K562 (cell line): ENCODE results near the gene CLCN6. TPM values are rescaled to one million over a fixed set of nuclear protein-coding genes. Genes with fewer than 3 reads are reported as not detected.
A peak's percentile ranks its signal among the peaks of the same experiment; 100 is the strongest.

Experiments
- ATAC-seq: fragments of 200-7000 bp; cut with Tn5 transposase; 3 replicates; pipeline ENCODE4 v1.9.1; 2020; ENCODE audit warnings: moderate library complexity
- BruUV-seq: library from RNA; stranded (reverse); fragments of 400-500 nt; replicated peaks from 2 replicates; lab custom pipeline; 2021; lab: Mats Ljungman, UMichigan
- CTCF ChIA-PET: fragments of 300-600 bp; formaldehyde crosslinking; extraction: SDS; loops from one replicate; lab custom pipeline; 2021; ENCODE audit warnings: low intra/inter-chr PET ratio; lab: Yijun Ruan, JAX
- POLR2A ChIA-PET: fragments of 300-600, 350-650 bp; sonication (Branson Sonifier 250); formaldehyde crosslinking; extraction: SDS; loops from one replicate; lab custom pipeline; 2021; ENCODE audit warnings: antibody characterized with exemption, inconsistent platforms; lab: Yijun Ruan, JAX
- DNase-seq, 4 experiments: peaks; one replicate each; pipeline versions ENCODE4 v3.0.0 to v3.0.0-alpha.2; 2011 to 2018; ENCODE audit warnings: low spot score in 3 of 4, mixed read lengths in 3 of 4; ENCODE audit errors: extremely low read depth in 1 of 4
- FAIRE-seq: peaks from 2 replicates; lab custom pipeline; 2011; peaks lifted over from hg19 to GRCh38; lab: Jason Lieb, UNC
- H2AFZ ChIP-seq: 2 replicates; pipeline ENCODE4 v1.6.0; 2011; ENCODE audit warnings: low read depth, low read length, control low read depth, inconsistent platforms
- H3K27ac ChIP-seq: fragments of 200-600 bp; 3 replicates; pipeline ENCODE4 v1.8.0; 2011; ENCODE audit warnings: low read depth, mild to moderate bottlenecking, control low read depth, inconsistent platforms, low read length, moderate library complexity, mixed read lengths; ENCODE audit errors: extremely low read depth
- H3K27me3 ChIP-seq, 2 experiments: fragments of 300-600 bp in 1 of 2; 2 replicates in 1 of 2; 3 replicates in 1 of 2; pipeline versions ENCODE4 v1.6.0 to v1.8.0; 2011; ENCODE audit warnings: inconsistent platforms in 2 of 2, low read length in 2 of 2, mild to moderate bottlenecking in 1 of 2, mixed read lengths in 1 of 2, moderate library complexity in 1 of 2; ENCODE audit not compliant: control insufficient read depth in 2 of 2, insufficient read depth in 2 of 2
- H3K36me3 ChIP-seq: fragments of 300-600 bp; 3 replicates; pipeline ENCODE4 v1.8.0; 2011; ENCODE audit warnings: mild to moderate bottlenecking, low read length, inconsistent platforms; ENCODE audit not compliant: control insufficient read depth, insufficient read depth
- H3K4me1 ChIP-seq, 2 experiments: fragments of 200-600 bp in 1 of 2; replicated peaks in 1 of 2; 2 replicates in 1 of 2; 3 replicates in 1 of 2; pipeline versions ENCODE4 v1.5.1 to v1.8.0; 2011; ENCODE audit warnings: inconsistent platforms in 2 of 2, low read length in 2 of 2, mild to moderate bottlenecking in 1 of 2, mixed read lengths in 1 of 2, moderate library complexity in 1 of 2; ENCODE audit not compliant: control insufficient read depth in 2 of 2, insufficient read depth in 2 of 2
- H3K4me2 ChIP-seq: 2 replicates; pipeline ENCODE4 v1.6.1; 2011; ENCODE audit warnings: low read length, control low read depth, inconsistent platforms, mixed read lengths; ENCODE audit not compliant: insufficient read depth
- H3K4me3 ChIP-seq: fragments of 200-600 bp; sonication (generic), shearing (Covaris generic); 2 replicates; pipeline ENCODE4 v1.5.1; 2016; ENCODE audit warnings: control low read depth, inconsistent platforms
- H3K79me2 ChIP-seq: fragments of 200-600 bp; 3 replicates; pipeline ENCODE4 v1.8.0; 2011; ENCODE audit warnings: low read length, inconsistent platforms; ENCODE audit not compliant: control insufficient read depth, insufficient read depth
- H3K9ac ChIP-seq, 2 experiments: 2 replicates each; pipeline versions ENCODE4 v1.6.0 to v1.6.1; 2011; ENCODE audit warnings: low read depth in 2 of 2, low read length in 2 of 2, control low read depth in 1 of 2, inconsistent platforms in 1 of 2, mild to moderate bottlenecking in 1 of 2, mixed read lengths in 1 of 2; ENCODE audit not compliant: insufficient read depth in 1 of 2
- H3K9me1 ChIP-seq: one replicate; pipeline ENCODE4 v1.6.0; 2011; ENCODE audit warnings: inconsistent platforms, mild to moderate bottlenecking, low read length, moderate library complexity; ENCODE audit not compliant: control insufficient read depth, insufficient read depth
- H3K9me3 ChIP-seq: replicated peaks from 2 replicates; pipeline ENCODE4 v1.5.1; 2011; ENCODE audit warnings: low read depth, low read length, inconsistent platforms; ENCODE audit not compliant: control insufficient read depth, insufficient read depth
- H4K20me1 ChIP-seq: replicated peaks from 2 replicates; pipeline ENCODE4 v1.6.1; 2011; ENCODE audit warnings: low read length, inconsistent platforms, mixed read lengths; ENCODE audit not compliant: control insufficient read depth, insufficient read depth
- ASH1L ChIP-seq: fragments of 450-650 bp; IDR thresholded peaks from 2 replicates; pipeline ENCODE4 v1.6.1; 2018; ENCODE audit warnings: borderline replicate concordance, mild to moderate bottlenecking, low read depth; ENCODE audit not compliant: partially characterized antibody
- BRF1 ChIP-seq: IDR thresholded peaks from 3 replicates; pipeline ENCODE4 v1.6.1; 2011; ENCODE audit warnings: borderline replicate concordance, mild to moderate bottlenecking; ENCODE audit not compliant: insufficient read length; ENCODE audit errors: extremely low read depth
- CBFA2T2 ChIP-seq: fragments of 450-650 bp; conservative IDR thresholded peaks from 2 replicates; pipeline ENCODE4 v1.6.1; 2017; ENCODE audit warnings: mild to moderate bottlenecking
- CHD4 ChIP-seq: fragments of 200-600 bp; sonication (generic); IDR thresholded peaks from 3 replicates; pipeline ENCODE4 v1.6.1; 2012; ENCODE audit warnings: low read depth, mild to moderate bottlenecking, mixed read lengths, low read length, inconsistent platforms; ENCODE audit not compliant: insufficient read depth, insufficient replicate concordance, poor library complexity, severe bottlenecking
- EP300 ChIP-seq: IDR thresholded peaks from 2 replicates; pipeline ENCODE4 v1.6.1; 2012; ENCODE audit warnings: low read length, improper control_type of control experiment
- KDM2B ChIP-seq: fragments of 250-450 bp; sonication (Bioruptor Pico); IDR thresholded peaks from 2 replicates; pipeline ENCODE4 v1.8.0; 2021; ENCODE audit warnings: mild to moderate bottlenecking, moderate library complexity
- NFATC3 ChIP-seq: fragments of 450-650 bp; IDR thresholded peaks from 2 replicates; pipeline ENCODE4 v1.6.1; 2017; ENCODE audit warnings: mild to moderate bottlenecking
- RBM14 ChIP-seq: fragments of 200-400 bp; formaldehyde crosslinking; IDR thresholded peaks from 2 replicates; pipeline ENCODE4 v1.6.1; 2018; ENCODE audit warnings: low read depth, mild to moderate bottlenecking, low read length, moderate library complexity, borderline replicate concordance; ENCODE audit not compliant: insufficient read depth
- XRCC3 ChIP-seq: fragments of 450-650 bp; IDR thresholded peaks from 2 replicates; pipeline ENCODE4 v1.6.1; 2017; ENCODE audit warnings: mild to moderate bottlenecking, moderate library complexity
- whole genome bisulfite sequencing: fragments of 100-300 bp; shearing (Covaris generic); methylation state at CpG from one replicate; pipeline ENCODE4 v1.1.6; 2016; ENCODE audit warnings: low coverage, mixed read lengths; ENCODE audit not compliant: insufficient coverage; ENCODE audit errors: missing lambda C conversion rate; 5-methylcytosine and 5-hydroxymethylcytosine counted together
- in situ Hi-C: fragments of 300-500 bp; cut with MboI; formaldehyde crosslinking; loops from 4 replicates; pipeline ENCODE4 v1.15.0; 2018; ENCODE audit warnings: inconsistent platforms, mixed read lengths
- intact Hi-C: fragments of 100-400 bp; cut with micrococcal nuclease; formaldehyde crosslinking; loops from 2 replicates; pipeline ENCODE4 v1.14.2; 2022
- polyA plus RNA-seq, 8 experiments: library from polyadenylated mRNA; depleted of rRNA in 4 of 8; stranded (reverse) in 5 of 8; unstranded in 3 of 8; fragments of >200 nt; fragmentation: Nextera tagmentation in 2 of 8; fragmentation: Illumina TruSeq in 1 of 8; extraction: Ambion mirVana in 2 of 8; extraction: Trizol in 1 of 8; gene quantifications; 2 replicates each; pipeline versions ENCODE4 v1.2.1 to v1.2.3, GENCODE V29; 2011 to 2014; ENCODE audit warnings: inconsistent platforms in 1 of 8, missing spikeins in 1 of 8
- total RNA-seq, 7 experiments: library from RNA; depleted of rRNA in 6 of 7; stranded (reverse); fragments of >200 nt in 6 of 7; fragmentation: Illumina TruSeq in 2 of 7; extraction: Trizol in 2 of 7; gene quantifications; 2 replicates each; pipeline versions ENCODE4 v1.2.1 to v1.2.3, GENCODE V29; 2011 to 2021; ENCODE audit warnings: low replicate concordance in 1 of 7
- TF ChIP-seq, protein P1 (sequence below), 2 experiments: fragments of 250-450 bp in 1 of 2; fragments of 450-650 bp in 1 of 2; sonication (Bioruptor Pico) in 1 of 2; IDR thresholded peaks; 2 replicates each; pipeline versions ENCODE4 v1.6.1 to v1.8.0; 2016 to 2021; ENCODE audit warnings: mild to moderate bottlenecking in 2 of 2, moderate library complexity in 2 of 2, missing compliant biosample characterization in 1 of 2, missing genetic modification characterization in 1 of 2
- TF ChIP-seq, protein P2 (sequence below): fragments of 450-650 bp; conservative IDR thresholded peaks from 2 replicates; pipeline ENCODE4 v1.6.1; 2016; ENCODE audit warnings: missing genetic modification characterization, low read depth, mild to moderate bottlenecking, control low read depth, missing compliant biosample characterization
- TF ChIP-seq, protein P3 (sequence below): fragments of 200-400 bp; formaldehyde crosslinking; IDR thresholded peaks from 2 replicates; pipeline ENCODE4 v1.6.1; 2017; ENCODE audit warnings: mild to moderate bottlenecking, low read depth, low read length, moderate library complexity
- TF ChIP-seq, protein P4 (sequence below): sonication (generic); formaldehyde crosslinking; IDR thresholded peaks from 2 replicates; pipeline ENCODE4 v1.8.1; 2023; ENCODE audit warnings: mild to moderate bottlenecking, missing genetic modification reagents

The CLCN6 gene
- total and polyA plus RNA-seq, 9 of the 15 experiments (the other 6 are each of a cell fraction or from before 2014, with no cell fraction given) = 2.0 to 21.8 (median 13.6) TPM

DNA sequence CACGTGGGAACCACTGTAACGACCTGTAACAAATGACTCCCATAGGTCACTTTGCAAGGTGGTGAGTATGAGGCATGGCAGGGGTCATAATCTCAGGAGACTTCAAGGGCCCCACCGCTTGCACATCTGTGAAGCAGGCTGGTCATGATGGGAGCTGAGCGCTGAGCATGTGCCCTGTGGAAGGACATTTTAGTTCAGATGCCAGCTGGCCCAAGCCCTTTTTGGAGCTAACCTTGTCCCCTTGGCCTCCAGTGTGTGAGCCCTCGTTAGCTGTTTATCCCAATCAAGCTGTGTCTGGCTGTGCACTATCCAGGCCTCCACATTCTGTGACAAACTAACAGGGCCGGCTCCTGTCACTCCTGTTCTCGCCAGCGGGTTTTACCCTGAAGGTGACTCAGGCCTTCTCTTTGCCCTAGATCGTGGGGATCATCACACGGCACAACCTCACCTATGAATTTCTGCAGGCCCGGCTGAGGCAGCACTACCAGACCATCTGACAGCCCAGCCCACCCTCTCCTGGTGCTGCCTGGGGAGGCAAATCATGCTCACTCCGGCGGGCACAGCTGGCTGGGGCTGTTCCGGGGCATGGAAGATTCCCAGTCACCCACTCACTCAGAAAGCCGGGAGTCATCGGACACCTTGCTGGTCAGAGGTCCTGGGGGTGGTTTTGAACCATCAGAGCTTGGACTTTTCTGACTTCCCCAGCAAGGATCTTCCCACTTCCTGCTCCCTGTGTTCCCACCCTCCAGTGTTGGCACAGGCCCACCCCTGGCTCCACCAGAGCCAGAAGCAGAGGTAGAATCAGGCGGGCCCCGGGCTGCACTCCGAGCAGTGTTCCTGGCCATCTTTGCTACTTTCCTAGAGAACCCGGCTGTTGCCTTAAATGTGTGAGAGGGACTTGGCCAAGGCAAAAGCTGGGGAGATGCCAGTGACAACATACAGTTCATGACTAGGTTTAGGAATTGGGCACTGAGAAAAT is 34.0 kb downstream of the CLCN6 start:
- H3K27ac ChIP-seq = no peak overlapping the region; the same call in 2 of the 3 replicates
- no peak for TF ChIP-seq EP300
- TF ChIP-seq CHD4 = no peak
- no peak for TF ChIP-seq ASH1L
- TF ChIP-seq, protein P1, sequence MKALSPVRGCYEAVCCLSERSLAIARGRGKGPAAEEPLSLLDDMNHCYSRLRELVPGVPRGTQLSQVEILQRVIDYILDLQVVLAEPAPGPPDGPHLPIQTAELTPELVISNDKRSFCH (CRISPR knock-in tag; IDR thresholded peaks at IDR 0.05) = no peak
- TF ChIP-seq, protein P1 (tag; IDR thresholded peaks at IDR 0.05) = no peak
- no peak for TF ChIP-seq RBM14
- TF ChIP-seq, protein P2, sequence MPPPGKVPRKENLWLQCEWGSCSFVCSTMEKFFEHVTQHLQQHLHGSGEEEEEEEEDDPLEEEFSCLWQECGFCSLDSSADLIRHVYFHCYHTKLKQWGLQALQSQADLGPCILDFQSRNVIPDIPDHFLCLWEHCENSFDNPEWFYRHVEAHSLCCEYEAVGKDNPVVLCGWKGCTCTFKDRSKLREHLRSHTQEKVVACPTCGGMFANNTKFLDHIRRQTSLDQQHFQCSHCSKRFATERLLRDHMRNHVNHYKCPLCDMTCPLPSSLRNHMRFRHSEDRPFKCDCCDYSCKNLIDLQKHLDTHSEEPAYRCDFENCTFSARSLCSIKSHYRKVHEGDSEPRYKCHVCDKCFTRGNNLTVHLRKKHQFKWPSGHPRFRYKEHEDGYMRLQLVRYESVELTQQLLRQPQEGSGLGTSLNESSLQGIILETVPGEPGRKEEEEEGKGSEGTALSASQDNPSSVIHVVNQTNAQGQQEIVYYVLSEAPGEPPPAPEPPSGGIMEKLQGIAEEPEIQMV (tag) = no peak
- TF ChIP-seq, protein P3, sequence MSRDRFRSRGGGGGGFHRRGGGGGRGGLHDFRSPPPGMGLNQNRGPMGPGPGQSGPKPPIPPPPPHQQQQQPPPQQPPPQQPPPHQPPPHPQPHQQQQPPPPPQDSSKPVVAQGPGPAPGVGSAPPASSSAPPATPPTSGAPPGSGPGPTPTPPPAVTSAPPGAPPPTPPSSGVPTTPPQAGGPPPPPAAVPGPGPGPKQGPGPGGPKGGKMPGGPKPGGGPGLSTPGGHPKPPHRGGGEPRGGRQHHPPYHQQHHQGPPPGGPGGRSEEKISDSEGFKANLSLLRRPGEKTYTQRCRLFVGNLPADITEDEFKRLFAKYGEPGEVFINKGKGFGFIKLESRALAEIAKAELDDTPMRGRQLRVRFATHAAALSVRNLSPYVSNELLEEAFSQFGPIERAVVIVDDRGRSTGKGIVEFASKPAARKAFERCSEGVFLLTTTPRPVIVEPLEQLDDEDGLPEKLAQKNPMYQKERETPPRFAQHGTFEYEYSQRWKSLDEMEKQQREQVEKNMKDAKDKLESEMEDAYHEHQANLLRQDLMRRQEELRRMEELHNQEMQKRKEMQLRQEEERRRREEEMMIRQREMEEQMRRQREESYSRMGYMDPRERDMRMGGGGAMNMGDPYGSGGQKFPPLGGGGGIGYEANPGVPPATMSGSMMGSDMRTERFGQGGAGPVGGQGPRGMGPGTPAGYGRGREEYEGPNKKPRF = no peak
- no peak for TF ChIP-seq BRF1
- no peak for TF ChIP-seq XRCC3
- TF ChIP-seq NFATC3 = no peak
- no peak for TF ChIP-seq KDM2B (CRISPR knock-in tag)
- TF ChIP-seq, protein P4, sequence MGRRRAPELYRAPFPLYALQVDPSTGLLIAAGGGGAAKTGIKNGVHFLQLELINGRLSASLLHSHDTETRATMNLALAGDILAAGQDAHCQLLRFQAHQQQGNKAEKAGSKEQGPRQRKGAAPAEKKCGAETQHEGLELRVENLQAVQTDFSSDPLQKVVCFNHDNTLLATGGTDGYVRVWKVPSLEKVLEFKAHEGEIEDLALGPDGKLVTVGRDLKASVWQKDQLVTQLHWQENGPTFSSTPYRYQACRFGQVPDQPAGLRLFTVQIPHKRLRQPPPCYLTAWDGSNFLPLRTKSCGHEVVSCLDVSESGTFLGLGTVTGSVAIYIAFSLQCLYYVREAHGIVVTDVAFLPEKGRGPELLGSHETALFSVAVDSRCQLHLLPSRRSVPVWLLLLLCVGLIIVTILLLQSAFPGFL (CRISPR knock-in tag) = no peak
- TF ChIP-seq CBFA2T2 = no peak

More for the DNA sequence above, 34.0 kb downstream of the CLCN6 start:
- FAIRE-seq (no peak), ATAC-seq (no peak), DNase-seq (no peak)
- H3K9ac ChIP-seq = peak overlapping the region in 1 of 2 experiments; percentile 69; a peak in 2 of 4 replicates
- H3K36me3 ChIP-seq = peaks cover 89% of the 10 kb centered on the region
- H2AFZ ChIP-seq = no peak overlapping the region
- H3K4me1 ChIP-seq = peaks cover 32 to 49% of the 10 kb centered on the region in 2 experiments
- 91% methylated on average over 20 of the region's 20 CpGs for WGBS
- in situ Hi-C loops (loop anchor here (5.0 kb wide), 1 partner anchor 57 kb away; no protein-coding TSS in a partner anchor), intact Hi-C loops (loop anchor here (2.0 kb wide), 1 partner anchor 191 kb away; no protein-coding TSS in a partner anchor)
- ChIA-PET POLR2A (interaction anchor here (0.7 to 14.0 kb wide), 8 partner anchors 8 to 94 kb away, joined by 3 to 304 read pairs (median 4); partner anchors contain the start of gene PLOD1), CTCF (interaction anchor here (0.9 to 4.7 kb wide), 4 partner anchors 54 to 127 kb away, joined by 3 to 93 read pairs (median 20); no protein-coding TSS in a partner anchor)
- no peaks in the 10 kb centered on the region for H3K9me1 ChIP-seq
- H4K20me1 ChIP-seq = no peaks in the 10 kb centered on the region; the same call in 1 of the 2 replicates
- BruUV-seq = no TSS peak
- no peak overlapping the region for H3K4me3 ChIP-seq
- no peaks in the 10 kb centered on the region for H3K79me2 ChIP-seq
- no peaks in the 10 kb centered on the region for H3K9me3 ChIP-seq
- H3K4me2 ChIP-seq = no peak overlapping the region
- H3K27me3 ChIP-seq = no peaks in the 10 kb centered on the region
